ENCODE measurements around the gene KRTAP12-4.
"Not testable (repeated sequence)": the region's sequence is repeated elsewhere in the genome, so short reads cannot be mapped to it uniquely, and the experiment has no call there.

Gene KRTAP12-4

GRCh38 chr21:44612669-44613229 is 41.7 kb downstream of the KRTAP12-4 start:
- H3K4me3 ChIP-seq (ENCODE audit: low read depth, low read length), result no peak overlapping the region
- TF ChIP-seq CTCF (IDR thresholded peaks at IDR 0.05; ENCODE audit: insufficient read depth, low read depth, low read length, missing control alignments), result no peak
- DNase-seq (ENCODE audit: low read depth), result no peak

- no peak for TF ChIP-seq CTCF (IDR thresholded peaks at IDR 0.05; ENCODE audit: insufficient read depth, low read depth, low read length, missing control alignments)
- H3K4me3 ChIP-seq (ENCODE audit: low read depth, low read length), result no peak within 1 kb of the TSS
- no peak for DNase-seq (ENCODE audit: low read depth)
Observed at GRCh38 chr21:44612029-44612486, 42.4 kb downstream of the KRTAP12-4 start, which contains the start of gene KRTAP10-8. KRTAP10-8 (plus strand) TSS chr21:44612079; CDS start chr21:44612101, 22 bp downstream.

GRCh38 chr21:44611551-44611950 is 42.9 kb downstream of the KRTAP12-4 start:
- DNase-seq (ENCODE audit: low read depth), result no peak
- TF ChIP-seq CTCF (IDR thresholded peaks at IDR 0.05; ENCODE audit: insufficient read depth, low read depth, low read length, missing control alignments), result no peak
- no peak overlapping the region for H3K4me3 ChIP-seq (ENCODE audit: low read depth, low read length)

GRCh38 chr21:44610157-44610843 is 44.2 kb downstream of the KRTAP12-4 start:
- H3K4me3 ChIP-seq (ENCODE audit: low read depth, low read length); DNase-seq (ENCODE audit: low read depth): not testable (repeated sequence)

GRCh38 chr21:44609193-44609592 is 45.3 kb downstream of the KRTAP12-4 start:
- TF ChIP-seq CTCF (IDR thresholded peaks at IDR 0.05; ENCODE audit: insufficient read depth, low read depth, low read length, missing control alignments), result no peak
- no peak overlapping the region for H3K4me3 ChIP-seq (ENCODE audit: low read depth, low read length)
- DNase-seq (ENCODE audit: low read depth), result no peak

GRCh38 chr21:44606495-44606894 is 48.0 kb downstream of the KRTAP12-4 start:
- no peak for DNase-seq (ENCODE audit: low read depth)
- no peak overlapping the region for H3K4me3 ChIP-seq (ENCODE audit: low read depth, low read length)
- TF ChIP-seq CTCF (IDR thresholded peaks at IDR 0.05; ENCODE audit: insufficient read depth, low read depth, low read length, missing control alignments), result no peak
